ENCODE data around the gene RASSF7. TPM values are rescaled to one million over a fixed set of nuclear protein-coding genes. Genes with fewer than 3 reads are reported as not detected.

Gene RASSF7
- total and polyA plus RNA-seq, 2 donors (not counting 1 experiment from before 2014, with no cell fraction given), result 29.8 to 89.3 TPM

- H3K27ac Mint-ChIP-seq, result peak overlapping the region; percentile 83
Measured at GRCh38 chr11:518463-519202, 42.1 kb upstream of the RASSF7 start.

More at GRCh38 chr11:518463-519202, 42.1 kb upstream of the RASSF7 start:
- ChIA-PET POLR2A (interaction anchor here (0.7 to 1.8 kb wide), 4 partner anchors 9 to 180 kb away, joined by 3 to 6 read pairs (median 6); partner anchors contain the start of genes HRAS and IRF7), CTCF (interaction anchor here (0.7 to 1.9 kb wide), 10 partner anchors 9 to 312 kb away, joined by 3 to 10 read pairs (median 4); partner anchors contain the start of genes BET1L and RNH1)
- ATAC-seq (ENCODE audit: low read depth) (peak; percentile 97), DNase-seq (peak; percentile 96)
- H3K9ac ChIP-seq (ENCODE audit: low read length), result peak overlapping the region; percentile 41
- no peaks in the 10 kb centered on the region for H3K27me3 Mint-ChIP-seq
- H3K4me1 Mint-ChIP-seq, result peaks cover 9% of the 10 kb centered on the region
- peak overlapping the region; percentile 83 for H3K4me2 ChIP-seq (replicated peaks; ENCODE audit: low read depth, low read length, poor library complexity, severe bottlenecking)
- peaks cover 0 to 2% of the 10 kb centered on the region in 2 experiments for H3K36me3 ChIP-seq (replicated peaks in 1 of 2; ENCODE audit: control extremely low read depth in 1 of 2, control insufficient read depth in 1 of 2, extremely low read depth in 1 of 2, insufficient read depth in 2 of 2, low read length in 1 of 2)
- 12% methylated on average over 69 of the region's 74 CpGs for WGBS (ENCODE audit: insufficient coverage)
- TF ChIP-seq CTCF (IDR thresholded peaks at IDR 0.05) (peak; percentile 100), EZH2 (IDR thresholded peaks at IDR 0.05; ENCODE audit: borderline replicate concordance, insufficient read depth, low read depth, low read length, poor library complexity, severe bottlenecking) (no peak)
- H3K9me3 ChIP-seq (ENCODE audit: control extremely low read depth in 1 of 3, control insufficient read depth in 2 of 3, insufficient read depth in 1 of 3, low read length in 2 of 3), result peaks cover 0 to 22% (median 0%) of the 10 kb centered on the region in 3 donors
- no peaks in the 10 kb centered on the region for H3K79me2 ChIP-seq (ENCODE audit: control insufficient read depth, insufficient read depth, low read length)
- peak overlapping the region in 4 of 5 experiments; percentile 21 to 44 (median 40) for H3K4me3 ChIP-seq (ENCODE audit: control extremely low read depth in 1 of 5, extremely low read depth in 1 of 5, insufficient read depth in 1 of 5, low read depth in 2 of 5, low read length in 4 of 5)
- H2AFZ ChIP-seq (ENCODE audit: insufficient read depth, low read depth, low read length, poor library complexity, severe bottlenecking), result peak overlapping the region; percentile 63
- peaks cover 3% of the 10 kb centered on the region for H3K9me3 Mint-ChIP-seq (ENCODE audit: insufficient read depth)
- H3K4me1 ChIP-seq (ENCODE audit: control insufficient read depth in 2 of 2, insufficient read depth in 2 of 2, low read length in 2 of 2), result peaks cover 3 to 4% of the 10 kb centered on the region in 2 donors
- H3K27ac ChIP-seq (ENCODE audit: low read length in 2 of 2), result peak overlapping the region in 1 of 2 donors; percentile 36
- H4K20me1 ChIP-seq (ENCODE audit: control insufficient read depth, insufficient read depth, low read length, poor library complexity, severe bottlenecking), result no peaks in the 10 kb centered on the region
- intact Hi-C loops (cut with micrococcal nuclease), result loop anchor here (1.0 kb wide), 2 partner anchors 11 to 19 kb away; partner anchors contain the start of genes LRRC56 and RNH1
- H3K4me3 Mint-ChIP-seq, result peak overlapping the region; percentile 86
- no peaks in the 10 kb centered on the region for H3K27me3 ChIP-seq (replicated peaks in 1 of 4; ENCODE audit: control extremely low read depth in 1 of 4, control insufficient read depth in 3 of 4, insufficient read depth in 4 of 4, low read length in 3 of 4)

Data from B cell (primary cell).